Esophagus muscularis mucosa (tissue), 4 donors: ENCODE results near the gene KLHL29.

Experiments used
- CTCF ChIP-seq, 3 experiments: fragments of 200-600 bp in 2 of 3; fragments of 450-650 bp in 1 of 3; sonication (generic) in 2 of 3; IDR thresholded peaks; one replicate each; pipeline ENCODE4 v1.5.1; 2017 to 2019; ENCODE audit warnings: antibody characterized with exemption in 3 of 3, mild to moderate bottlenecking in 2 of 3, moderate library complexity in 1 of 3
- EP300 ChIP-seq: sonication (generic); formaldehyde crosslinking; IDR thresholded peaks from one replicate; pipeline ENCODE4 v1.6.1; 2017; ENCODE audit warnings: antibody characterized with exemption
- POLR2A ChIP-seq: fragments of 450-650 bp; IDR thresholded peaks from one replicate; pipeline ENCODE4 v1.6.1; 2017; ENCODE audit warnings: antibody characterized with exemption, moderate library complexity, mild to moderate bottlenecking, low read depth
- POLR2AphosphoS5 ChIP-seq, 2 donors: sonication (generic); formaldehyde crosslinking; IDR thresholded peaks; one replicate each; pipeline ENCODE4 v1.6.1; 2017; ENCODE audit warnings: antibody characterized with exemption in 2 of 2

- no peak for TF ChIP-seq CTCF (IDR thresholded peaks at IDR 0.05)
- no peak for TF ChIP-seq POLR2A
- no peak for TF ChIP-seq POLR2AphosphoS5 (IDR thresholded peaks at IDR 0.05)
- no peak for TF ChIP-seq EP300
Observed at GRCh38 chr2:23410596-23410995, 25.6 kb downstream of the KLHL29 start.
